HL-60 (cell line): Measurements from ENCODE around the gene CALN1.

Experiments
- DNase-seq, 2 experiments: peaks; one replicate each; pipeline ENCODE4 v3.0.0-alpha.2; 2010 to 2020; ENCODE audit warnings: low read depth in 1 of 2, low spot score in 1 of 2
- H3K27ac ChIP-seq: fragments of 250-450 bp; sonication (Bioruptor Pico); replicated peaks from 2 replicates; pipeline ENCODE4 v1.5.1; 2020; ENCODE audit warnings: mild to moderate bottlenecking, moderate library complexity
- H3K27me3 ChIP-seq: fragments of 250-450 bp; sonication (Bioruptor Pico); 2 replicates; pipeline ENCODE4 v1.5.1; 2021; ENCODE audit warnings: mild to moderate bottlenecking, moderate library complexity; ENCODE audit not compliant: insufficient read depth, poor library complexity, severe bottlenecking
- H3K4me3 ChIP-seq: replicated peaks from 2 replicates; pipeline ENCODE4 v1.5.1; 2011; ENCODE audit warnings: mild to moderate bottlenecking, control low read depth, low read length; ENCODE audit not compliant: insufficient read depth
- GABPA ChIP-seq: IDR thresholded peaks from 2 replicates; pipeline ENCODE4 v1.6.1; 2012; ENCODE audit warnings: low read depth
- POLR2AphosphoS5 ChIP-seq: IDR thresholded peaks from 2 replicates; pipeline ENCODE4 v1.6.1; 2012; ENCODE audit warnings: low read depth
- REST ChIP-seq: IDR thresholded peaks from 2 replicates; pipeline ENCODE4 v1.6.1; 2012; ENCODE audit warnings: low read depth; ENCODE audit not compliant: insufficient replicate concordance
- SPI1 ChIP-seq: IDR thresholded peaks from 2 replicates; pipeline ENCODE4 v1.6.1; 2012; ENCODE audit warnings: low read depth, mild to moderate bottlenecking, borderline replicate concordance
- TF ChIP-seq, protein P1 (sequence below): IDR thresholded peaks from one replicate; pipeline ENCODE4 v1.5.1; 2011; ENCODE audit warnings: low read length, control low read depth, inconsistent platforms; ENCODE audit not compliant: insufficient read depth

CALN1 gene

DNA sequence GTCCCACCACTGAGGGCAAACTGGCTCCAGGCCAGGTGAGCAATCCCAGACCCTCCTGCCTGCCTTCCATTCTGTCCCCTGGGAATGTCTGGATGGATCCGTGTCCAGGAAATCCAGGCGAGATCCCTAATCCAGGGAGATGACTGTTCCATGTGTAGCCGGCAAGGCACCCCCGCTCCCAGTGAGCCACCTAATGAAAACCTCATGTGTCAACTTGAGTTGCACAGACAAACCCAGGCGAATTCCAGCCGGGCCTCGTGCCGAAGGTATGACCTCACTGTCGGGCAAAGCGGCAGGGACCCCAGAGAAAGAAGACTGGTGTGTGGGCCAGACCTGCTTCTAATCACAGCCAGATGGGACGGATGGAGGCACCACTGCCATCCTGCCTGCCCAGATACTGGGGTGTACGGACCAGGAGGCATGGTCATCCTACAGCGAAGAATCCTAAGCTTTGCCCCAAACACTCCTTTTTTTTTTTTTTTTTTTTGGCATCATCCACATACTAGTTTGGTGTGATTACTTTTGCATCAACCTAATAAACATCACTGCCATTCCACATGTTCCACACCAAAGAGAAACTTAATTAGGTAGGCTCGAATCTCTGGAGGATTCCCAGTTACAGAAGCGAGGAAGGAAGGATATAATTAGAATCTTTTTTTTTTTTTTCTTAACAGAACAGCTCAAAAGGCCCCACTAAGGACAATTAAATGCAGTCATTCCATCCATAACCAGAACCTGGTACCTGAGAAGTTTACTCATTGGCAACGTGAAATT is 313.1 kb downstream of the CALN1 start:
- TF ChIP-seq REST: no peak
- TF ChIP-seq, protein P1, sequence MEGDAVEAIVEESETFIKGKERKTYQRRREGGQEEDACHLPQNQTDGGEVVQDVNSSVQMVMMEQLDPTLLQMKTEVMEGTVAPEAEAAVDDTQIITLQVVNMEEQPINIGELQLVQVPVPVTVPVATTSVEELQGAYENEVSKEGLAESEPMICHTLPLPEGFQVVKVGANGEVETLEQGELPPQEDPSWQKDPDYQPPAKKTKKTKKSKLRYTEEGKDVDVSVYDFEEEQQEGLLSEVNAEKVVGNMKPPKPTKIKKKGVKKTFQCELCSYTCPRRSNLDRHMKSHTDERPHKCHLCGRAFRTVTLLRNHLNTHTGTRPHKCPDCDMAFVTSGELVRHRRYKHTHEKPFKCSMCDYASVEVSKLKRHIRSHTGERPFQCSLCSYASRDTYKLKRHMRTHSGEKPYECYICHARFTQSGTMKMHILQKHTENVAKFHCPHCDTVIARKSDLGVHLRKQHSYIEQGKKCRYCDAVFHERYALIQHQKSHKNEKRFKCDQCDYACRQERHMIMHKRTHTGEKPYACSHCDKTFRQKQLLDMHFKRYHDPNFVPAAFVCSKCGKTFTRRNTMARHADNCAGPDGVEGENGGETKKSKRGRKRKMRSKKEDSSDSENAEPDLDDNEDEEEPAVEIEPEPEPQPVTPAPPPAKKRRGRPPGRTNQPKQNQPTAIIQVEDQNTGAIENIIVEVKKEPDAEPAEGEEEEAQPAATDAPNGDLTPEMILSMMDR: no peak
- TF ChIP-seq SPI1: no peak
- TF ChIP-seq POLR2AphosphoS5: no peak
- no peak for TF ChIP-seq GABPA
- H3K27me3 ChIP-seq: no peaks in the 10 kb centered on the region
- H3K4me3 ChIP-seq: no peak overlapping the region
- H3K27ac ChIP-seq: no peak overlapping the region
- DNase-seq: no peak

DNA sequence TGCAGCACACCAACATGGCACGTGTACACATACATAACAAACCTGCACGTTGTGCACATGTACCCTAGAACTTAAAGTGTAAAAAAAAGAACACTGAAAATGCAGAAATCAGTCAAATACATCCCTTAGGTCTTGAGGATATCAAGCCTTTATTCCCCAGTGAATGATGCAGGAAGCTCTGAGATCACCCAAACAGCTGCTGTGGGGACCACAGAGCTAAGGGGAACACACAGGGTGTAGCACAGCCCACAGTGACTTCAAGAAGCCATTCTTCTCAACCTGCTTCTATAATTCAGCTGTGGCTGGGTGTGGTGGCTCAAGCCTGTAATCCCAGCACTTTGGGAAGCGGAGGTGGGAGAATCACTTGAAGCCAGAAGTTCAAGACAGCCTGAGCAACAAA is 314.9 kb downstream of the CALN1 start:
- Histone ChIP-seq H3K4me3 (no peak overlapping the region), H3K27me3 (no peaks in the 10 kb centered on the region), H3K27ac (no peak overlapping the region)
- no peak for TF ChIP-seq REST
- TF ChIP-seq, protein P1: no peak
- TF ChIP-seq POLR2AphosphoS5: no peak
- TF ChIP-seq SPI1: no peak
- TF ChIP-seq GABPA: no peak
- no peak for DNase-seq

GRCh38 chr7:72092769-72093168 is 319.4 kb downstream of the CALN1 start:
- H3K4me3 ChIP-seq: no peak overlapping the region

More at GRCh38 chr7:72092769-72093168, 319.4 kb downstream of the CALN1 start:
- Histone ChIP-seq H3K27ac (no peak overlapping the region), H3K27me3 (no peaks in the 10 kb centered on the region)
- TF ChIP-seq GABPA (no peak), SPI1 (no peak), POLR2AphosphoS5 (no peak), REST (no peak)
- TF ChIP-seq, protein P1: no peak
- DNase-seq: no peak
